ENCODE measurements around the gene HES2.
"Not testable (repeated sequence)": the region's sequence is repeated elsewhere in the genome, so short reads cannot be mapped to it uniquely, and the experiment has no call there.

HES2 gene

DNA sequence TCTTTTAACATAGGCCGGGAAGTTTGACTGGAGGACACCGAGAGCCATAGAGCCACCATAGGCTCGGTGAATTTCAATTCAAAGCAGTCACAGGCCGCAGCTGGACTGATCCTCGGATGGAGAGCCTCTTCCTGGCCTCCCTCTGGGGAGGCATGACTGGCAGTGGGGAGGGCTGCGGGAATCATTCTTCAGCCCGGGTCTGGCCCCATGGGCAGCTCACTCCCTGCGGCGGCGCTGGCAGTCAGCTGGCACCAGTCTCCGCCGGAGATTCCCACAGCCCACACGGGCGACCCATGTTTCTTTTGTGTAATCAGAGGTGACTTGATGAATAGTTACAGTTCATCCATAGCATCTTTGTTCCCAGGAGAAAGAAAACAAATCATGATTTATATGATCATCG, 15.4 kb upstream of the HES2 start:
- no peak for DNase-seq

DNA sequence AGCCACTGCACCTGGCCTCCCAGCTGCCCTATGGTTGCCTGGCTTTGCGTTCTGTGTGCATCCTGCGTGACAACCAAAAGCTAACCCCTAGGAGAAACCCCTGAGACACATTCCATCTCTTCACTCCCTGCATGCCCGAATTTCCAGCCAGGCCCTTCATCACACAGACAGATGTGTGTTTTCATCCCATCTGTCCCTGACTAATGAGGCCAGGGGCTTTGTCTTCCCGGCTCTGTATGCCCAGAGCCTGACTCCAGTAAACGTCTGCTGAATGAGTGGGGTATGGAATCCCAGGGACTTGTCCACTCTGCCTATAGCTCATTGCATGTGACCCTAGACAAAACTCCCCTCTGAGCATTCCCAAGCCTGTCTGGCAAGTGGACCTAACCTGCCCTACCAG, 14.5 kb upstream of the HES2 start:
- no peak for DNase-seq

DNA sequence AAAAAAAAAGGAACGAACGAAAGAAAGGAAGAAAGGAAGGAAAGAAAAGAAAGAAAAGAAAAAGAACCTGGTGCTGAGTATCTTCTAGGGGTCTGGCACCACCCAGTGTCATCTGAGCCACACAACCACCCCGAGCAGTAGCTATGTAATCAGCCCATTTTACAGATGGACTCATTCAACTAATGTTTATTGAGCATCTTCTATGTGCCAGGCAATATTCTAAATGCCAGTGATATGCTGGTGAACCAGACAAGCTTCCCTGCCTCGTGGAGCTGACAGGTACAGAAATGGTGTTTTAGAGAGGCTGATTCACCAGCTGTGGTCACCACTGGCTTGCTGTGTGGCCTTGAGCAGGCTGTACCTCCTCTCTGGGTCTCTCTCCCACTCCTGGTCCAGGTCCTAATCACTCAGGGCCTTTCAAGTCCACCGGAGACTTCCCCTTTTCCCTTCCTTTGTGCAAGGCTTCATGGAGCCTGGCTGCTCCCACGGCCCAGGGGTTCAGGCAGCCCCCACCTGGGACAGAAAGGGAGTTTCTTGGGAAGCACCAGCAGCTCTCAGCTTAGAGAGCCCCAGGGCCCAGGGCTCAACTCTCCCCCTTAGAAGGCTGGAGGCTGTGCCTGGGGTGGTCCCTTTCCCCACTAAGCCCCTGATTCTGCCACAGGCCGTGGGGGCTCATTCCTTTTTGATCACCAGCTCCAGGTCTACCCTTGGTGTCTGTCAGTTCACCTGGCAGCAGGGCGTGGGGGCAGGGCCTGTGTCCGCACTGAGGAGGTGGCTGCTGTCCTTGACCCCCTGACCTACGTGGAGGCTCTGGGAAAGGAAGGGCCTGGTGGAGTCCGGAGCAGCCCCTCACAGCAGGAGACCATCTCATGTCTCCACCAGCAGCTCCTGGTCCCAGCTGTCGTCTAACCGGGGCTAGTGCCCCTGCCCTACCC, 12.2 kb upstream of the HES2 start:
- not testable (repeated sequence) for DNase-seq

DNA sequence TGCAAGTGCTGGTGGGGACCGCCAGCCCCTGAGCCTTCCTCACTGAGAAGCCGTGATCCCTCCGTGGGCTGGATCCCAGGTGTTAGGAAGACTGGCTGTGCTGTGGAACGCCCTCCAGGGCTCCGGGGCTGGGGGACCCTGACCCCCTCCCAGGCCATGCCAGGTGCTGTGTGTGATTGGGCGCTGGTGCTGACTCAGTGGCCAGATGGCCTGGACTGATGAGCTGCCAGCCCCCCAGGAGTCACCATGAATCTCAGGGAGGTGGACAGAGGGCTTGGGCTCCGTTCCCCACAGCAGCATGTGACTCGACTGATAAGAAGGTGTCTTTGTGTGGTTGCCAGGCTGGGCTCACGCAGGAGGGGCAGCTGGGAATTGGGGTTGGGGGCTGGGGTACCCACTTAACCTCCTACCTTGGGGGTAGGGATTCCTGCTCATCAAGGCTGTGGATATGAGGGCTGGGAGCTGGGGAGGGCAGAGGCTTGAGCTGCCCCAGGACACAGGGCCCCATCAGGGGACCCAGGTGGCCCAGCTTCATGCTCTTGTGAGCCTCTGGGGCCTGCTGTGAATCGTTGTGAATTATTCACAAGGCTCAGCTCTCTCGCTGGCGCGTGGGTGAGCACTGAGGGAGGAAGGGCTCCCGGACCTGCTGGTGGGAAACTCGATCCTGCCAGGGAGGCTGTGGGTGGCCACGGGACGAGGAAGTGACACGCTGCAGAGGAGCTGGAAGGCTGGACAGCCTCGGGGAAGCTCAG, 10.1 kb upstream of the HES2 start:
- DNase-seq: not testable (repeated sequence)

DNA sequence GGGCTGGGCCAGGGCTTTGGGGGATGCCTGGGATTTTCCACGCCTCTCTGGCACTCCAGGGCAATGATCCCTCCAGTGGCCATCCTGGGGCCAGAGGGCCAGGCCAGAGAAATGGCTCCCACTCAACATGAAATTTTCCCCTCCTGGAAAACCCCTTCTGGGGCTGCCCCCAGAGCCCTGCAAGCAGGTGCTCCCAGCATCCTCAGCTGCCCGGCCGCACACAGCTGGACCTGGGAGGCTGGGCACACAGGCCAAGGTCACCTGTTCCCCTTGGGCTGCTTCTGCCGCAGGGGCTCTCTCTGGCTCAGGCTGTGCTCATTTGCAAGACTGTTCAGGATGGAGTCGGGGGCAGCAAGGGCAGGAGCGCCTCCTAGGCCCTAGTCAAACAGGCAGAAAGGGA, 8.7 kb upstream of the HES2 start:
- not testable (repeated sequence) for DNase-seq

DNA sequence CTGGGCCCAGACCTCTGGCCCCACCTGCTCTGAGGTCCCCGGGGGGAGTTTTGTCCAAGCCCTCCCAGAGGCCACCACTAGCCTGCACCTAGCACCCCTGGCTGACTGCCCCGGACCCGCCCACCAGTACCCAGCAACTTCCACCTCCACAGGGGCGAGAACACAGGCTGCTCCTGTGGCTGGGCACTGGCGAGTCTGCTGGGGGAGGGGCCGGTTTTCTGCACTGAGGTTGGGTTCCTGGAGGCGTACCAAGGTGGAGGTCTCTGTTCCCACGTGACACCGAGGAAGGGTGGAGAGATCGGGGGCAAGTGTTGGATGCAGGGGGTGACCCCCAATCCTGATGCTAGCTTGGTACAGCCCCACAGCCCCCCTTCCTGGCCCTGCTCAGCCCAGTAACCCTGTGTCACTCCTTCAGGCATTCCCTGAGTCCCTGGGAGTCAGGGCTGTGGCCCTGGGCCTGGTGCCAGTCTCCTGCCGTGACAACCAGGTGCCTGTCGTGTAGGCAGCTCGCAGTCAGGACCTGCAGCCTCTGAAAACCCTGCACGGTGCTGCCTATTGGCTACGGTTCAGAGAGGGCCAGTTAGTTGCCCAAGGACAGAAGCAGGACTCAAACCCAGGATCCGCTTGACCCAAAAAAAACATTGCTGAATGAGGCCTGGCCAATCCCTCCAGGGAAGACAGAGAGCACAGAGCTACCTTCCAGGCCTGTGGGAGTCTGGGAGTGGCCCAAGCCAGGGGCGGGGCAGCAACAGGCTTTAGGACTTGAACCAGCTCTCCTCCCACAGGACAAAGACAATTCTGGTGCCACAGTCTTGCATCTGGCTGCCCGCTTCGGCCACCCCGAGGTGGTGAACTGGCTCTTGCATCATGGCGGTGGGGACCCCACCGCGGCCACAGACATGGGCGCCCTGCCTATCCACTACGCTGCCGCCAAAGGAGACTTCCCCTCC, 8.0 kb upstream of the HES2 start:
- no peak for DNase-seq

DNA sequence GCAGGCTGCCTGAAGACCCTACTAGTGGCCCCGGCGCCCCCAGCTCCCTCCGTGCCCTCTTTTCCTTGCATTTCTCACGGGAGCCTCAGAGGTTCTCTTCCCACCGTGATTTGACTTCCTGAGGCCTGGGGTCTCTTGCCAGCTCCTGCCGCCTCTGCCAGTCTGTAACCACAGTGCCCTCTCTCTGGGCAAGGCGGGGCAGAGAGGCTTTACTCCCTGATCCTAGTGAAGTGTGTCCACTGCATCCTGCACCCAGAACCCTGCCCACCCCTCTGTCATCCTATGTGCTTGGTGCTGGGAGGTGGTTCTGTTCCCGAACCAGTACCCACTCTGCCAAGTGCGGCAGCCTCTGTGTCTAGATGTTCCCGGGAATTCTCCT, 7.2 kb upstream of the HES2 start:
- no peak for DNase-seq

DNA sequence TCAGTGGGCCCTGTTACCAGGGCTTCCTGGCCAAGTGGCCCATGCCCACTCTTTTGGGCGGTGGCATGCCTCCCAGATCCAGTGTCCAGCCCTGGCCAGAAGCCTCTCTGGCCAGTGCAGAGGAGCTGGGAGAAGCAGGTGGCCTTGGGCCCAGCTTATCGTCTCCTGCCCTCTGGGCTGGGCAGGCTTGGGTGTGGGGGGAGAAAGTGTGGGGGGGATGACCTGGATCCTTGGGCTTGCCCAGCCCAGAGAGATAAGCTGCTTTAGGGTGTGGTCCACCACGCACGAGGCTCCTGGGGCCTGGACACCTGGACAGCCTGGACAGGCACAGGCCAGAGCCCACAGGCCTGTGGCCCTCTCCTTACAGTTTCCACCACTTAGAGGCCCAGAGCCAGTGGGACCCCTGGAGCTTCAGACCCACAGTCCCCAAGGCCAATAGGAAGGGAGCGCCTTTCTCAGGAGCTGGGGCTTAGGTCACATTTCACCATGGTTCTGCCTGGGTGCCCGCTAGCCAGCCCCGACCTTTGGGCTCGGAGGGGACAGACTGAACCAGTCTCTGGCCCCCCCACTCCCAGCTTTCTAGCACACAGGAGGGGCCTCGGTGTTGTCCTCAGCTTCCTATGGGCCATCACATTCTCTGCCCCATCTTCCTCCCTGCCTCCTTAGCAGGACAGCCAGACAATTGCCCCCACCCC, 6.7 kb upstream of the HES2 start:
- DNase-seq: no peak

DNA sequence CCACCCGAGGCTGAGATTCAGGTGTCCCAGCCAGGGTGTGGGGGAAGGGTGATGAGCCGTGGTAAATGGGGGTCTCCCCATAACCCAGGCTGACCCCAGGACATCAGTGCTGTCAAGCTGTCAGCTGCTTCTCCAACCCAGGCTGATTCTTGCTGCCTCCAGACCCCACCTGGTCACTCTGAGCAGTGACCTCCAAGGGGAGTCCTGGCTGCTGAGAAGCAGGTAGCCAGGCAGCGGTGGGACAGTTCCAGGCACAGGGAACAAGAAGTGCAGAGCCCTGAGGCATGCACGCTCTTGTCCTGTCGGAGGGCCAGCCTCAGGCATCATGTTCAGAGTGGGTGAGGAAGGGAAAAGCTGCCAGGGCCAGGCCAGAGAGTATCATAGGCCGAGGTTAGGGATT, 5.9 kb upstream of the HES2 start:
- DNase-seq: no peak

DNA sequence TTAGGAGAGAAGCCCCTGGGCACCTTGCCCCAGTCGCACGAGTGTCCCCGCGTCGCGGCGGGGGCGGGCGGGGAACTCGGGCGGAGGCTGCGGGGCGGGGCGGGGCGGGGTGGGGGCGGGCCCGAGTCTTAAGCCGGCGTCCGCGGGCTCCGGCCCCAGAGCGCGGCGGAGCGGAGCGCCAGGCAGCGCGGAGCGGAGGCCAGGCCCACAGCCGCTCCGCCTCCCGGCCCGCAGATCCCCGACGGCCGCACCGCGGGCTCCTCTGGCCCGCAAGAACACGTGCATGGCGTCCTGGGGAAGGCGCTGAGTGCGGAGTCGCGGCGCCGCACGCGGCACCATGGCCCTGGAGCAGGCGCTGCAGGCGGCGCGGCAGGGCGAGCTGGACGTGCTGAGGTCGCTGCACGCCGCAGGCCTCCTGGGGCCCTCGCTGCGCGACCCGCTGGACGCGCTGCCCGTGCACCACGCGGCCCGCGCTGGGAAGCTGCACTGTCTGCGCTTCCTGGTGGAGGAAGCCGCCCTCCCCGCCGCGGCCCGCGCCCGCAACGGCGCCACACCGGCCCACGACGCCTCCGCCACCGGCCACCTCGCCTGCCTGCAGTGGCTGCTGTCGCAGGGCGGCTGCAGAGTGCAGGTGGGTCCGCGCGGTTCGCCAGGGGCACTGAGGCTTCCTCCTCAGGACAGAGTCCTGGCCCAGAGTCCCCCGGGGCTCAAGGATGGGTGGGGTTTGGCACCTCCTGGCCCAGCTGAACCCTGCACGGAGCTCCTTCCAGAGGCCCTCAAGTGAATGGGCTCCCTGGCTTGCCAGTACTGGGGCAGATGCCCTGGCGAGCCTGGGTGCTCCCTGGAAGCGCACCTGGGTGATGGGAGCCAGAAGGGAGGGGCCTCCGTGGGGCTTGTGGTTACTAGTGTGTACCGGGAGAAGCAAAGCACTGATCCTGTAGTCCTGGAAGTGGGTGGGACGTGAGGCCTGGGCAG, 5.2 kb upstream of the HES2 start, which contains the start of gene ESPN:
Gene ESPN (plus strand): TSS at position 158 of the 975 bp plus-strand sequence. CDS start 180 bp downstream, at position 338.
- no peak for DNase-seq

DNA sequence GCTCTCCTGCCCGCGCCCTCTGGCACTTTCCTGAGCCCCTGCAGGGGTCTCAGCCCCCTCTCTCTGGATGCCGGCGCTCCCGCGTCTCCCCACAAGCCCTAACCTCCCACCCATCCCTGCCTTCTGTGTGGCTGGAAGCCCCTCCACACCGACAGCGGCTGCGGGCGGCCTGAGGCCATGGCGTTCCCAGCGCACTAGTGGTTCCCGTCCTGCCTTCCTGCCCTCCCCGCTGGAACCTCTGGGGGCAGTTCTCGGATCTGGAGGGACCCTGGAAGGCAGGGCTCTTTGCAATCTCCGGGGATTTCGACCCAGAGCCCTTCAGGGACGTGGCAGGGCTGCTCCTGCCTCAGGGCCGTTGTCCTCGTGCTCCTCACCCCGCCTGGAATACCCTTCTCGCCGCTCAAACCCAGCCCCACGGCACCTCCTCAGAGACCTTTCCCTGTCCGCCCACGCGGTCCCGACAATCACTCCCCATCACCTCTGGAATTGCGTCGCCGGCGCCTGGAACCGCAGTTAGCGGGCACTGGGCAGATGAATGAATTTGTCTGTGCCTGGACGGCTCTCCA, 4.4 kb upstream of the HES2 start:
- DNase-seq: no peak

DNA sequence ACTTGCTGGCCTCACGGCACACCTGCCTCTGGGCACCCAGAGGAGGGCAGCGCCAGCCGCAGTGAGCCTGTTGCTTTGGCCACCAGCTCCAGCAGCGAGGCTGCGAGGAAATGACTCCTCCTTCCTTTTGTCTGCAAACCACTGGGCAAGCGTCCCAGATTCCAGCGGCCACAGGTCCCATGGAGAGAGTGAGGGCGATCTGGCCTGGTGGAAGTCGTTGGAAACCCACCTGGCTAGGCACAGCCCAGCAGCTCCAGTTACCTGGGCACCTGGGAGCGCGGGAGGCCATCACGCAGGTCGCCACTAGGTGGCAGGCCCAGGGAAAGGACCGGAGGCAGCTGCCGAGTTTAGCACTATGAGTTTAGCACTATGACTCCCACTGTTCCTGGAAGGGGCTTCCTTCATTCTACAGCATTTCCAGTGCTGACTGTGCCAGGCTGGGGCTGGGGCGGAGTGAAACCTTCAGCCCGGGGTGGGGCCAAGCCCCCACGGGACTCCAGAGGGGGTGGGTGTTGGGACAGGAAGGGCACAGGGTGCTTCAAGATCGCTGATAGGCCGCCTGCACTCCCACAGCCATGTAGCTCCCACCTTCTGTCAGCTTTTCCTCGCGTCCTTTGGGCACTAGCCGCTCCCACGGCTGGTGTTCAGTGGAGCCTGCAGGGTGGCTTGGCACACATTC, 3.7 kb upstream of the HES2 start:
- peak; percentile 12 to 15 for DNase-seq

DNA sequence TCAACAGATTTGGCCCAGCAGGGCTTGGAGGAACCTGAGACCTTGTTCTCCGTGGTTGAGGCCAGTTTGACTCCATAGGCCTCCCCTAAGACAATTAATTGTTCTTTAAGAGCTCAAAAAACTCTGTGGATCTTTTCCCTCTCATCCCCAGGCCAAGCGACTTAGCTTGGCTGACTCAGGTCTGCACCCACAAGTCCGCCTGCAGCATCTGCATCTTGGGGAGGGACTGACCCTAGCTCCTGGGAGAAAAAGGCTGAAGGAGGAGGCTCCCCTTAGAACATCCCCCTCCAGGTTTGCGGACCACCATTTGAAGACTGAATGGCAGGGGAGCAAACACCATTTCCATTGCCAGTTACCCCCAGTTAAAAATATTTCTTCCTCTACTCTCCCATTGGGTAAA, 1.5 kb upstream of the HES2 start:
- no peak for DNase-seq

DNA sequence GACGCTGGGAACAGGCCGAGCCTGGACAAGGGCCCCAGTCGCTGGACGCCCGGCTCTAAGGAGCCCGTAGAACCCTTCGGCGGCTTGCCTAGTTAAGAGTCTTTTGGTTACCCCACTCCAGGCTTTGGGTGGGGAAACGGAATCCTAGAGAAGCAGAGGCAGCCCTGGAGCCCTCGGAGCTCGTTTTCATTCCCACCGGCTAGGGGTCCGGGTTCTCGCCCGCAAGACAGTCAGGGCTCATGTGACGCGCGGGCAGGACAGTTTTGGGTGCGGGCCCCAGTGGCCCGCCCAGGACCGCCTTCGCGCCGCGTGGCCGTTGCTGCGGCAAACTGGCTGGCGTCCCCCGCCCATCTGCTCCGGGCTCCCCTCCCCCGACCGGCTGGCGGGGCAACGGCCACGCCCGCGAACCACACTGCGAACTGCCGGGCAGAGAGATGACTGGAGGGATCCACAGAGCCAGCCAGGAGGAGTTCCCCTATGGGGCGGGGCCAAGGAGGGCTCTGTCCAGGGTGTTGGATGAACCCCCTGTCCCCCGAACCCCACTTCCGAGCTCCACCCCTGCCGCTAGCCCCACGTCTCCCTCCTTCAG, 829 bp upstream of the HES2 start:
- no peak for DNase-seq

DNA sequence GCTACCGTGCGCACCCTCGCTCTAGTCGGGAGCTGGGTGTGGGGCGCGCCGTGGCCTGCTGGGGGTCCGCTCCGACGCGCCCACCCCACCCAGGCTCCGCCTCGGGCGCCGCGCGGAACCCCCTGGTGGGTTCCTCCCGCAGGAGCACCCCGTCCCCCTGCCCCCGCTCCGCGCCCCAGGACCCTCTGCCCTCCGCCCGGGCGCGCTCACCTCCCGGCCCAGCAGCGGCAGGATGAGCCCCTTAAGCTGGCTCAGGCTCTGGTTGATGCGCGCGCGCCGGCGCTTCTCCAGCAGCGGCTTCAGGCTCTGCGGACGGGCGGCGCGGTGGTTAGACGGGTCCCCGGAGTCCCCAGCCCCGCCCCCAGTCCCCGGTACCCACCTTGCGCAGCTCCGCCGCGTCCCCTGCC, 319 bp downstream of the HES2 start:
- DNase-seq: no peak

DNA sequence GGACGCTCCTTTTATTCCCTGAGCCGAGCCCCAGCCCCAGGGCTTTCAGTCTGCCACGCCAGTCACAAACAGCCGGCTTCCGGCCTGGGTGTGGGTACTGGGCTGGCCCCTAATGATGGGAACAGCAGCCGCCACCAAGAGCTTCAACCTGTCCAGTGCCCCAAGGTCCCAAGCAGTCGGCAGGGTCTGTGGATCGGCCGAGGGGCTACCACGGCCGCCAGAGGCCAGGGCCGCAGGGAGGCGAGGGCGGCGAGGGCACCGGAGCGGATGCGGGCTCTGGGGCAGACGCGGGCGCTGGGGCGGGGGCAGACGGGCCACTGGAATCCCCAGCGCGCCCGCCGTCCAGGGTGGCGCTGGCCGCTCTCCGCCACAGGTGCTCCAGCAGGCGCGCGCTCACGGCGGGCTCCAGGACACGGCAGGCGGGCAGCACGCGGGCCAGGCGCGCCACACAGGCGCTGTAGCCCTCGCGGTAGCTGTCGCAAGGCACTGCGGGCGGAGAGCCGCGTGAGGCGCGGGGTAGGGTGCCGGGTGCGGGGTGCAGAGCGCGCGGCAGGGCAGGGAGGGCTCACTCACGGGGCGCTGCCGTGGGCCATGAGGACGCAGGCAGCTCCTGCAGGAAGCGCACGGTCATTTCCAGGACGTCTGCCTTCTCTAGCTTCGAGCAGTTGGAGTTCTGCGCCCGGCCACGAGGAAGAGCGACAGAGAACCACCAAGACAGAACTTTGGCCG, 887 bp downstream of the HES2 start:
- no peak for DNase-seq

DNA sequence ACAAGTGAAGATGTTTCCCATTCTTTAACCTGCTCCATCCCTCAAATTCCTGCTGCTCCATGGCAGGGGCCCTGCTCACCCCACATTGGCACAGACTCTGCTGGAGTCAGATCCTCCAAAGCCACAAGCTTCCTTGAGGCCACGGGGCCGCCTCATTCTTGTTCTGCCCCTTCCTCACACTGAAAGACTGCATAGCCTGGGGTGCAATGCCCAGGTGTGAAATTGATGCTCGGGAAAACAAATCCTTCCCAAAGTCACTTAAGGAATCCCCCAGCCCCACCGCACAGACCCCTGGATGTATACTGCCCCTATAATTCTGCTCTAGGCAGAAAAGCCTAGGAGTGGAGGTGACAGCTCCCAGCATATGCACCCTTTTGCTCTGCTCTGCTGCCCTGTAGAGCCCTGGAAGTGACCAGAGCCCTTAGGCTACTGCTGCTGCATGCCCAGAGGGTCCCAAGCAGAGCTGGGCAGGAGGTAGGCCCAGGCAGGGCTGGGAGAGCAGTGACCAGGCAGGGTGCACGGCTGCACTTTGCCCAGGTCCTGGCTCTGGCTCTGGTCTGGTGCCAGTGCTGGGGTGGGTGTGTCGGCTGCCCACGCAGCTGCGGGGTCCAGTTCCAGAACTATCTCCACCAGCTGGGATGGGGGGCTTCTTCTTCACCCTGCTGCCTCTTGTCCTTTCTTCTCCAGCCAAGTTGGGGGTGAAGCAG, 1.6 kb downstream of the HES2 start:
- no peak for DNase-seq

DNA sequence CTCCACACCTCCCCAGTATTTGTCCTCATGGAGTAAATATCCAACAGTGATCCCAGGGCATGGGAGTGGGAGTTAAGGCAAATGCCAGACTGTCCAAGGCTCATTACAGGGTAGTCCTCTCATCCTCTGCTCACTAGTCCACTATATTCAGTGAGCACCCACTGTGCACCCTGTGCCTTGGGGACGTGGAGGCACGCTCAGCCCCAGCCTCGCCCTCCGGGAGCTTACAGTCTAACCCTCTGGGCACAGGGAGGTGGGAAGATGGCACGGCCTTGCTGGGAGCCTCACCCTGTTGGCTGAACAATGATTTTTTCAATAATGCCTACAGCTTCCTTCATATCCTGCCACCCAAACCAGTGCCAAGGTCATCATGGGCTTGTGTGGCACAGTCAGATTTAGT, 2.8 kb downstream of the HES2 start:
- DNase-seq: no peak
